ENCODE results near the gene IGF1R. TPM values are rescaled to one million over a fixed set of nuclear protein-coding genes. Genes with fewer than 3 reads are reported as not detected.
A peak's percentile ranks its signal among the peaks of the same experiment; 100 is the strongest.

Gene IGF1R
- total RNA-seq, 4 donors from 2014 or later: 49.4 to 239 (median 109) TPM

- no peak overlapping the region for H3K27ac ChIP-seq
- DNase-seq: no peak
- no peak for TF ChIP-seq EP300 (IDR thresholded peaks at IDR 0.05; ENCODE audit: low read depth)
- TF ChIP-seq POLR2A (IDR thresholded peaks at IDR 0.05): no peak
- no peak for TF ChIP-seq CTCF (IDR thresholded peaks at IDR 0.05)
- TF ChIP-seq POLR2AphosphoS5 (IDR thresholded peaks at IDR 0.05): no peak
- in situ Hi-C loops (cut with MboI; ENCODE audit: low pct_ligation_motif_present in 1 of 4, low pct_unique_long_range_greater_than_20kb in 1 of 4, low sequenced_read_pairs in 3 of 4): loop anchor here in 2 of 4 donors (25.0 kb wide), 1 partner anchor 280 kb away; no protein-coding TSS in a partner anchor
- no peaks in the 10 kb centered on the region for H3K27me3 ChIP-seq
- 91 to 100% methylated on average over 1 of the region's 1 CpG for WGBS, 2 donors (ENCODE audit: low coverage in 1 of 2)
- no peak overlapping the region for H3K4me3 ChIP-seq
- H3K4me1 ChIP-seq: peaks cover 0 to 51% (median 29%) of the 10 kb centered on the region in 4 donors
- intact Hi-C loops (cut with DNase I; ENCODE audit: low total_unique reads): no loop called here
- H3K9me3 ChIP-seq: no peaks in the 10 kb centered on the region
- H3K36me3 ChIP-seq: no peaks in the 10 kb centered on the region
These were observed 133.5 kb downstream of the IGF1R start for GRCh38 chr15:98781838-98782237.

GRCh38 chr15:98782801-98783200 is 134.5 kb downstream of the IGF1R start:
- Histone ChIP-seq H3K9me3 (no peaks in the 10 kb centered on the region), H3K36me3 (no peaks in the 10 kb centered on the region), H3K4me3 (no peak overlapping the region), H3K27me3 (no peaks in the 10 kb centered on the region), H3K27ac (no peak overlapping the region), H3K4me1 (peaks cover 7 to 53% (median 39%) of the 10 kb centered on the region in 4 donors)
- no peak for TF ChIP-seq EP300 (IDR thresholded peaks at IDR 0.05; ENCODE audit: low read depth)
- no peak for TF ChIP-seq CTCF (IDR thresholded peaks at IDR 0.05)
- no peak for TF ChIP-seq POLR2A (IDR thresholded peaks at IDR 0.05)
- TF ChIP-seq POLR2AphosphoS5 (IDR thresholded peaks at IDR 0.05): no peak
- DNase-seq: no peak
- 78 to 80% methylated on average over 1 of the region's 1 CpG for WGBS, 2 donors (ENCODE audit: low coverage in 1 of 2)
- intact Hi-C loops (cut with DNase I; ENCODE audit: low total_unique reads): no loop called here
- in situ Hi-C loops (cut with MboI; ENCODE audit: low pct_ligation_motif_present in 1 of 4, low pct_unique_long_range_greater_than_20kb in 1 of 4, low sequenced_read_pairs in 3 of 4): loop anchor here in 2 of 4 donors (25.0 kb wide), 1 partner anchor 280 kb away; no protein-coding TSS in a partner anchor

- intact Hi-C loops (cut with DNase I; ENCODE audit: low total_unique reads): no loop called here
- peaks cover 13 to 60% (median 50%) of the 10 kb centered on the region in 4 donors for H3K4me1 ChIP-seq
These were observed 137.1 kb downstream of the IGF1R start for GRCh38 chr15:98785431-98785806.

More at GRCh38 chr15:98785431-98785806, 137.1 kb downstream of the IGF1R start:
- Histone ChIP-seq H3K4me3 (no peak overlapping the region), H3K36me3 (no peaks in the 10 kb centered on the region), H3K27ac (peak overlapping the region; percentile 16 to 82 (median 61)), H3K27me3 (no peaks in the 10 kb centered on the region), H3K9me3 (no peaks in the 10 kb centered on the region)
- TF ChIP-seq POLR2A (IDR thresholded peaks at IDR 0.05) (no peak), POLR2AphosphoS5 (IDR thresholded peaks at IDR 0.05) (no peak), CTCF (IDR thresholded peaks at IDR 0.05) (no peak), EP300 (IDR thresholded peaks at IDR 0.05; ENCODE audit: low read depth) (no peak)
- in situ Hi-C loops (cut with MboI; ENCODE audit: low pct_ligation_motif_present in 1 of 4, low pct_unique_long_range_greater_than_20kb in 1 of 4, low sequenced_read_pairs in 3 of 4): loop anchor here in 2 of 4 donors (25.0 kb wide), 1 partner anchor 277 kb away; no protein-coding TSS in a partner anchor
- WGBS, 2 donors (ENCODE audit: low coverage in 1 of 2): 48 to 50% methylated on average over 2 to 3 of the region's 3 CpGs
- no peak for DNase-seq

All from transverse colon (tissue), 4 donors.